Activated CD8-positive, alpha-beta memory T cell treated with anti-CD3 and anti-CD28 coated beads for 36 hours (primary cell): ENCODE measurements around the gene GSAP. TPM values are rescaled to one million over a fixed set of nuclear protein-coding genes. Genes with fewer than 3 reads are reported as not detected.

Source experiments
- CTCF ChIA-PET: fragments of 350-600 bp; sonication (Branson Sonifier 250); formaldehyde crosslinking; loops from one replicate; lab custom pipeline; 2021; ENCODE audit warnings: antibody characterized with exemption; lab: Charles Lee
- POLR2A ChIA-PET: fragments of 350-600 bp; sonication (Branson Sonifier 250); formaldehyde crosslinking; loops from one replicate; lab custom pipeline; 2021; ENCODE audit warnings: antibody characterized with exemption; lab: Charles Lee
- total RNA-seq, 2 experiments: library from RNA; stranded (reverse); gene quantifications; one replicate each; pipeline ENCODE4 v1.2.3, GENCODE V29; 2021

The GSAP gene
- total RNA-seq, 2 experiments from 2014 or later, result 0.78 to 1.6 TPM

GRCh38 chr7:77415476-77415822 lies 700 bp downstream of the GSAP start:
- CTCF ChIA-PET, result no interaction called here
- POLR2A ChIA-PET, result no interaction called here

DNA sequence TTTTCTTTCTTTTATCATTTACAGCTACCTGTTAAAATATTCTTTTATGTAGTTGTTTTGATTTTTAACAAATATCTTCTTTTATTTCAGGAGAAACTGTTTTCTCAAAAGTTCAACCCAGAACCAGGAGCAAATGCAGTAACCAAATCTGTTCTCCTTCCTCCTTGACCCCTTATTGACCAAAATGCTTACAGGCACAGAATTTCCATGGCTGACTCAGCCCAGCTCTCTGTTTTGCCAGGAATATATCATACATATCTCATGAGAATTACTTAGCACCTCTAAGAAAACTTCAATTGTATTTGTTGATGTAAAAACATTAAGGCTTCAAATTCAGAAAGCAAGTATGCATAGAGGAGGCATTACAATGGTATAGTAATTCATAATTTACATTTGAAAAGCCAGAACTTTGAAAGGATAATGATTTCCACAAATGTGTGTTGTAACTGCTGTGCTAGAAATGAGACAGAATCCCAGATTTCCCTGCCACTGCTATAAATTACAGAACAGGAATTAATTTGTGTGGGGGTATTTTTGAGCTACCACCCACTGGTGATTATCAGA lies 2.2 kb downstream of the GSAP start:
- ChIA-PET POLR2A (no interaction called here), CTCF (interaction anchor here (1.3 kb wide), 1 partner anchor 30 kb away, joined by 3 read pairs; no protein-coding TSS in a partner anchor)

- CTCF ChIA-PET, result no interaction called here
- POLR2A ChIA-PET, result no interaction called here
Measured at GRCh38 chr7:77413128-77413527, 3.0 kb downstream of the GSAP start.

DNA sequence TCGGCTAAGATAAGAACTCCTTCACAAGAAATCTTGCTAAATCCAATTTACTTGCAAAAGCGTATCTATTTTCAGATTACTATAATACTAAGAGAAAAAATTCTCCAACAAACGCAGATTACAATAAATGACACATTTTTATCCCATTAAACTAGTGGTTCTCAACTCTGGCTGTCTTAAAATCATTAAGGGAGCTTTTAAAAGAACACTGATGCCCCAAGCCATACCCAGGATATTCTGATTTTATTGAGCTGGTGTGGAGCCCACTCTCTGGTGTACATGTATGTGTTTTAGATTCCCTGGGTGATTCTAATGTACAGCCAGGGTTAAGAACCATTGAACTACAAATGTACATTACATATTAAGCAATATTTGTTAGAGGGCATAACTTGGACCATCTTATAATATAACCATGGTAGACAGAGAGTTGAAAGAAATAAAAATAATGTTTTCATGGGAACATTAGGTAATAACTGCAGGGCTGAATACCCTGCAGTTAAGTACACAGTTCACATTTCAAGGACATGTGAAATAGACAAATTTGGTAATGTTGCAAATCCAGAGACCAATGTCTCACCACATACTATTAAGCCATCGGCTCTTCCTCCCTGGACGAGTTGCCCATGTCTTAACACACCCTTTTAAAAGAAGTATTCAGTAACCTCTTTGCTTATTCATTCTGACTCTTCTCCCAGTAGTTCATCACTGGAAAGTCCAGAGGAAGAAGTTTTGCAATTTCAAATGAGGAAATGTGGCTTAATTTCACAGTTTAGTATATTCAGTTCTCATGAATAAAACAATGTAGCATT lies 6.2 kb downstream of the GSAP start:
- ChIA-PET POLR2A (no interaction called here), CTCF (no interaction called here)

- CTCF ChIA-PET, result no interaction called here
- POLR2A ChIA-PET, result no interaction called here
Measured at GRCh38 chr7:77409005-77409738, 7.0 kb downstream of the GSAP start.

- ChIA-PET POLR2A (no interaction called here), CTCF (no interaction called here)
Measured at GRCh38 chr7:77407906-77408305, 8.2 kb downstream of the GSAP start.

DNA sequence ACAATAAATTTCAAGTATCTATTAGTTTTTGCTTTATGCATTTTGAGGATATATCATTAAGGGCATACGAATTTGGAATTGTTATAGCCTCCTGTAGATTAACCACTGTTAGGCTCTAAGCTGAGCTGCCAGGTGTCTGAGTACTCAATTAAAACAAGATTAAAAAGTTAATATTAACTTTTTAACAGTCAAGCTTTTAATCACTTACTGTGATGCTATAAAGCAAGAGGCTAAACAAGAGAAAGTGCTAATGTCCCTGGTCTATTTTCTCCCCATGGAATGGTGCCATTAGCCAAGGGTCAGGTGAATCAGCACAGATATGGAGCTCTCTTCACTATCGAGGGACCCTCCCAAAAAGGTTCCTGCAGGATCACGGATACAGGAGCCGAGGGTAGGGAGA lies 9.7 kb downstream of the GSAP start:
- ChIA-PET POLR2A (no interaction called here), CTCF (no interaction called here)

DNA sequence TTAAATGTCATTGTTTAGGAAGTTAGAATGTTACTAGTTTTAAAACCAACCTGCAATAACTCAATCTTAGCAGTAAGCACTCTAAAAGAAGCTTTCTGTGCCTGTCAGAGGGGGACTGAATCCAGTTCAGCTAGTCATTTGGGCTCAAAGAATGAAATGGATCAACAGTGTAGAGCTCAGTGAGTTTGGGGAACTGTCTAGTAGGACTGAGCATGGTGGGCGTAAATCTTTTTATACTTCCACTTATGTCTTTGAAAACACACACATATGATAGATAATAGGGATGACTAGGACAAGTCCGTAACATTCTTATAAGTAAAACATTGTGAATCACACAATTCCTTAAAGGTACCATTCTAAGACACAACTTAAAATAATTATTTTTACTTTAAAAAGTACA lies 11.5 kb downstream of the GSAP start:
- ChIA-PET CTCF (no interaction called here), POLR2A (no interaction called here)

DNA sequence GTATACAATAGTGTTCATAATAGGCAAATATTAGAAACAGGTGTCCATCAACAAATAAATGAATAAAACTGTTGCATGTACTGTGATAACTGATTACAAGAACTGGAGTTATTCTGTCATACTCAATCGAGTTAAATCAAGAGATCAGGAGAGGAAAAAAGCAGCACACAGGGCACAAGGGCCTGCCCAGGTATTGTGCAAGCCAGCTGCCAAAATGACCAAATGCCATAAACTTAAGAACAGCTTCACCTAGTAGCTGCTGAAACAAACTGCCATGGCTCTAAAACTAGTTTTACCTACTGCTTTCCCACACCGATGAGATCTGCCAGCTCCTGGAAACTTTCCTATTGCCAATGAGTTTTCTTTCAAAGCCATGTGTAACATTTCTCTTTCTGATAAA lies 12.2 kb downstream of the GSAP start:
- ChIA-PET CTCF (no interaction called here), POLR2A (no interaction called here)

DNA sequence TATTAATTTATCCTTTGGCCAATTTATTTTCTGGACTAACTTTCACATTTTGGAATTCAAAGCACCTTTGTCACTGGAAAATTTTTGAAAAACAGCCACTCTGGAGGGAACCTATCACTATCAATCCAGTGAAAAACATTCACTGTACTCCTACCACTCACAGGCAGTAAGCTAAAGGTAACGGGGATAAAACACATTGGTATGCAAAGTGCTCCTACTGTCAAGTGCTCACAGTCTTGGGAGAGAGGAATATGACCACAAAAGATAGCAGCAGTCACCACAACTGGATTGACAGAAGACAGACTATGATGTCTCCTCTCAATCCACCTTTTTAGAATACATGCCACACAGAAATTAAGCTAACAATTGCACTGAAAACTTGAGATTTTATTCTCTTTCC lies 13.3 kb downstream of the GSAP start:
- ChIA-PET CTCF (no interaction called here), POLR2A (no interaction called here)

- ChIA-PET POLR2A (no interaction called here), CTCF (no interaction called here)
Measured at GRCh38 chr7:77401002-77401401, 15.1 kb downstream of the GSAP start.

DNA sequence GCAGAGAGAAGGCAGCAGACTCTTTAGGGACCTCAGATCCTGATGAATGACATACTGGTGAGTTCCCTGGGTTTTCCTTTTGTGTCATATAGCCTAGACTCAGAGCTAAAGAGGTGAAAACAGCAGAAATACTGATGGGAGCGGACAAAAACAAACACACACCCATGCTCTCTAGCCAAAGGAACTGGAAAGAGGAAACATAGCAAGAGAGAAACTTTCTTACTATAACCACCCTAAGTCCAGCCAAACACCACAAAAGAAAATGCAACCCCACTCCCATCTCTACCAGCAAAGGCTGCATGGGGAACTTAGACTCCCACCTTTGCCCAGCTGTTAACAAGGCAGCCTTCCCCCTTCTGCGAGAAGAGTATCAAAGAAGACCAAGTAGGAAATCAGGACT lies 16.3 kb downstream of the GSAP start:
- POLR2A ChIA-PET, result no interaction called here
- CTCF ChIA-PET, result no interaction called here

- ChIA-PET POLR2A (no interaction called here), CTCF (no interaction called here)
Measured at GRCh38 chr7:77396894-77397547, 19.1 kb downstream of the GSAP start.

GRCh38 chr7:77395626-77396025 lies 20.5 kb downstream of the GSAP start:
- POLR2A ChIA-PET, result no interaction called here
- CTCF ChIA-PET, result no interaction called here

- POLR2A ChIA-PET, result no interaction called here
- CTCF ChIA-PET, result no interaction called here
Measured at GRCh38 chr7:77393954-77394353, 22.2 kb downstream of the GSAP start.

- ChIA-PET CTCF (no interaction called here), POLR2A (no interaction called here)
Measured at GRCh38 chr7:77393261-77393660, 22.9 kb downstream of the GSAP start.

GRCh38 chr7:77391230-77391629 lies 24.9 kb downstream of the GSAP start:
- ChIA-PET CTCF (no interaction called here), POLR2A (no interaction called here)

DNA sequence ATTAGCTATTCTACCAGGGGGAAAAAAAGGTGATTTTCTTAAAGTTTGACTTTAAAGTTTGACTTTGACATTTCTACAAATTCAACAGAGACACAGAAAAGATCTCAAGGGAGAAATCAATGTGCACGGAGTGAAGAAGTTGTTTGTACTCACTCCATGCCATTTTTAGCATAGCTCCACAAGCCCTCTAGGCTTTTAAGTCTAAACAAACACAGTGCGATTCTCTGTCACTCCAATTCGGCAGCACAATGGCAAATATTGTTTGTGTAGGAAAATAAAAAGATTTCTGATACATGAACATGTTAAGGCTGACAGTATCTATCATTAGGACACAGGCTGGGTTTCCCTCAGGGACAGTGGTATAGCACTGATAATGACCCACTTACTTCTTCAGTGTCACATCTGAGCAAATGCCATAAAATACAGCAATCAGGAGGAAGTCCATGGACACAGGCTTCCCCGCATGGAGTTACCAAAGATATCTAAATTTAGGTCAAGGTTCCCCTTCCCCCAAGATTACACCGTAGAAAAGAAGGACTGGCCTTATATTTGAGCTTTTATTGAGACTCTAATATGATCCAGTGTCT lies 28.0 kb downstream of the GSAP start:
- POLR2A ChIA-PET, result no interaction called here

GRCh38 chr7:77386165-77386822 lies 29.9 kb downstream of the GSAP start:
- ChIA-PET CTCF (no interaction called here), POLR2A (no interaction called here)

More for the DNA sequence above, 28.0 kb downstream of the GSAP start:
- CTCF ChIA-PET, result no interaction called here
